ENCODE results near the gene CCNYL1. TPM values are rescaled to one million over a fixed set of nuclear protein-coding genes. Genes with fewer than 3 reads are reported as not detected.

CCNYL1 gene
- total RNA-seq, 2 donors from 2014 or later, result 4.4 to 5.6 TPM

- no peak for DNase-seq (ENCODE audit: low spot score in 2 of 2)
- Mint-ChIP-seq H3K27ac (no peak overlapping the region), H3K9me3 (no peaks in the 10 kb centered on the region), H3K36me3 (no peaks in the 10 kb centered on the region)
- ATAC-seq, result no peak
Observed at GRCh38 chr2:207784898-207785297, 73.5 kb downstream of the CCNYL1 start.

- no peak for ATAC-seq
- no peaks in the 10 kb centered on the region for H3K9me3 Mint-ChIP-seq
- no peak overlapping the region for H3K27ac Mint-ChIP-seq
- no peak for DNase-seq (ENCODE audit: low spot score in 2 of 2)
- H3K36me3 Mint-ChIP-seq, result no peaks in the 10 kb centered on the region
Observed at GRCh38 chr2:207787017-207787416, 75.6 kb downstream of the CCNYL1 start.

GRCh38 chr2:207787800-207788199 lies 76.4 kb downstream of the CCNYL1 start:
- Mint-ChIP-seq H3K36me3 (no peaks in the 10 kb centered on the region), H3K9me3 (no peaks in the 10 kb centered on the region), H3K27ac (no peak overlapping the region)
- DNase-seq (ENCODE audit: low spot score in 2 of 2) (no peak), ATAC-seq (no peak)

GRCh38 chr2:207790898-207791297 lies 79.5 kb downstream of the CCNYL1 start:
- Mint-ChIP-seq H3K36me3 (no peaks in the 10 kb centered on the region), H3K27ac (no peak overlapping the region), H3K9me3 (no peaks in the 10 kb centered on the region)
- no peak for ATAC-seq
- DNase-seq (ENCODE audit: low spot score in 2 of 2), result no peak

GRCh38 chr2:207791579-207792243 lies 80.3 kb downstream of the CCNYL1 start:
- DNase-seq (ENCODE audit: low spot score in 2 of 2) (no peak), ATAC-seq (no peak)
- Mint-ChIP-seq H3K27ac (no peak overlapping the region), H3K9me3 (no peaks in the 10 kb centered on the region), H3K36me3 (no peaks in the 10 kb centered on the region)

GRCh38 chr2:207792244-207792785 lies 80.9 kb downstream of the CCNYL1 start:
- ATAC-seq (no peak), DNase-seq (ENCODE audit: low spot score in 2 of 2) (no peak)
- Mint-ChIP-seq H3K27ac (no peak overlapping the region), H3K9me3 (no peaks in the 10 kb centered on the region), H3K36me3 (no peaks in the 10 kb centered on the region)

- H3K27ac Mint-ChIP-seq, result no peak overlapping the region
- ATAC-seq (no peak), DNase-seq (ENCODE audit: low spot score in 2 of 2) (no peak)
- H3K9me3 Mint-ChIP-seq, result no peaks in the 10 kb centered on the region
- H3K36me3 Mint-ChIP-seq, result no peaks in the 10 kb centered on the region
Observed at GRCh38 chr2:207796585-207797350, 85.3 kb downstream of the CCNYL1 start.

GRCh38 chr2:207801259-207801658 lies 89.8 kb downstream of the CCNYL1 start:
- Mint-ChIP-seq H3K27ac (no peak overlapping the region), H3K36me3 (no peaks in the 10 kb centered on the region), H3K9me3 (no peaks in the 10 kb centered on the region)
- DNase-seq (ENCODE audit: low spot score in 2 of 2) (no peak), ATAC-seq (no peak)

- Mint-ChIP-seq H3K9me3 (no peaks in the 10 kb centered on the region), H3K27ac (no peak overlapping the region), H3K36me3 (no peaks in the 10 kb centered on the region)
- ATAC-seq (no peak), DNase-seq (ENCODE audit: low spot score in 2 of 2) (no peak)
Observed at GRCh38 chr2:207802650-207803049, 91.2 kb downstream of the CCNYL1 start.

Other genes starting within 250 kb of the CCNYL1 start
- gene CREB1, start 181.7 kb upstream of the CCNYL1 start, total RNA-seq, result 10 to 100 TPM; 68.1 to 89.3 TPM
- gene METTL21A, start 86.2 kb upstream of the CCNYL1 start, total RNA-seq, result 10 to 100 TPM; 18.1 to 27.1 TPM
- 1 to 10 TPM; 1.6 to 4.7 TPM for gene FZD5, start 58.3 kb downstream of the CCNYL1 start, total RNA-seq

Measured in activated naive CD4-positive, alpha-beta T cell treated with anti-CD3 and anti-CD28 coated beads, Interleukin-2, amount 50 U/mL, for 72 hours (primary cell).